Right forelimb (tissue), 1 donor: ENCODE results near the gene TBC1D14.
"Not testable (repeated sequence)": the region's sequence is repeated elsewhere in the genome, so short reads cannot be mapped to it uniquely, and the experiment has no call there.

Experiments
- DNase-seq: peaks from one replicate; pipeline ENCODE4 v3.0.0-alpha.2; 2018

The TBC1D14 gene

GRCh38 chr4:6891436-6892170 is 18.0 kb upstream of the TBC1D14 start:
- DNase-seq, result no peak

GRCh38 chr4:6892190-6892908 is 17.3 kb upstream of the TBC1D14 start:
- DNase-seq, result no peak

- no peak for DNase-seq
Measured at GRCh38 chr4:6892909-6893202, 16.8 kb upstream of the TBC1D14 start.

- no peak for DNase-seq
Measured at GRCh38 chr4:6893449-6894085, 16.1 kb upstream of the TBC1D14 start.

- no peak for DNase-seq
Measured at GRCh38 chr4:6894086-6894478, 15.5 kb upstream of the TBC1D14 start.

GRCh38 chr4:6894528-6895498 is 14.8 kb upstream of the TBC1D14 start:
- no peak for DNase-seq

GRCh38 chr4:6896035-6896434 is 13.6 kb upstream of the TBC1D14 start:
- no peak for DNase-seq

GRCh38 chr4:6898763-6899162 is 10.9 kb upstream of the TBC1D14 start:
- DNase-seq, result no peak

- DNase-seq, result no peak
Measured at GRCh38 chr4:6900181-6900812, 9.3 kb upstream of the TBC1D14 start.

- DNase-seq, result no peak
Measured at GRCh38 chr4:6900956-6901355, 8.7 kb upstream of the TBC1D14 start.

- no peak for DNase-seq
Measured at GRCh38 chr4:6901669-6902317, 7.8 kb upstream of the TBC1D14 start.

- no peak for DNase-seq
Measured at GRCh38 chr4:6902318-6903042, 7.1 kb upstream of the TBC1D14 start.

GRCh38 chr4:6905516-6906445 is 3.8 kb upstream of the TBC1D14 start:
- DNase-seq, result no peak

- not testable (repeated sequence) for DNase-seq
Measured at GRCh38 chr4:6906486-6906885, 3.1 kb upstream of the TBC1D14 start.

GRCh38 chr4:6907658-6908191 is 1.9 kb upstream of the TBC1D14 start:
- no peak for DNase-seq

GRCh38 chr4:6908432-6909112 is 1.1 kb upstream of the TBC1D14 start:
- no peak for DNase-seq

GRCh38 chr4:6909970-6910339 is 329 bp downstream of the TBC1D14 start:
- DNase-seq, result peak; percentile 55

GRCh38 chr4:6910340-6910959 is 824 bp downstream of the TBC1D14 start:
- DNase-seq, result peak; percentile 49
